Measurements from ENCODE around the gene ATP1B1. TPM values are rescaled to one million over a fixed set of nuclear protein-coding genes. Genes with fewer than 3 reads are reported as not detected.
"Not testable (repeated sequence)": the region's sequence is repeated elsewhere in the genome, so short reads cannot be mapped to it uniquely, and the experiment has no call there.

ATP1B1 gene
- total RNA-seq, 2 experiments from 2014 or later: 5.6 to 6.2 TPM

DNA sequence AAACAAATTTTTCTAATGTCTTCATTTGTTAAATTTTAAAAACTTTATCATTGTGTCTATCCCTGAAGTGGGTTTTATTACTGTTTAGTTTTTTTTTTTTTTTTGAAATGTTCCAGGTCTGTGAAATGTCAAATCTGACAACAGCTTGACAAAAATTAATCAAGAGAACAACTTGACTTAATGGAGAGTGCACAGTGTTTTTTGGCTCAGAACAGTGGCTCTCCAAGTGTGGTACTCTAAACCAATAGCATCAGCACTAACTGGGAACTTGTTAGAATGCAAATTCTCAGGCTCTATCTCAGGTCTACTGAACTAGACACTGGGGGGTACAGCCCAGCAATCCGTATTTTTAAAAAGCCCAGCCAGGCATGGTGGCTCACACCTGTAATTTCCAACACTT, 49.2 kb downstream of the ATP1B1 start:
- no peak overlapping the region for H3K4me3 Mint-ChIP-seq
- H3K4me1 Mint-ChIP-seq (ENCODE audit: low read depth): no peaks in the 10 kb centered on the region
- H3K27me3 Mint-ChIP-seq (ENCODE audit: low read depth): no peaks in the 10 kb centered on the region
- no peaks in the 10 kb centered on the region for H3K36me3 Mint-ChIP-seq (ENCODE audit: low read depth)
- H3K27ac Mint-ChIP-seq: no peak overlapping the region
- CTCF ChIA-PET: interaction anchor here (0.5 to 0.6 kb wide), 3 partner anchors 21 to 1273 kb away, joined by 3 to 4 read pairs (median 3); no protein-coding TSS in a partner anchor
- intact Hi-C loops (cut with micrococcal nuclease): no loop called here
- no peaks in the 10 kb centered on the region for H3K9me3 Mint-ChIP-seq
- no peak for DNase-seq

DNA sequence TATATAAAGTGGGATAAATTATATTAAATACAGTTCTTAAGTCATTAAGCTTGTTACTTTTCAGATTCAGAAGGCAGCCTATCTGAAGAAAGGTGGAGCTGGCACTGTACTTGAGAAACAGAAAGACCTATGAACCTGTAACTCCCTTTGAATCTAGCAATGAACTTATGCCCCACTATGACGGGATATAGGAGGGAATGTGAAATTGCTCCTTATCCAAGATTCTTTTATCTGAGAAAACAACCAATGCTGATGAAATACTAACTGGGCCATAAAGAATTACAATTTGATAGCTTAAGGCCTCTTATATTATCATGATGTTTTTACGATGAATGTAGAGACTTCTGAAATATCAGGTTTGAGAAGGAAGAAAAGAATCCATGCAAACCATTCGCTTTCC, 50.1 kb downstream of the ATP1B1 start:
- H3K4me1 Mint-ChIP-seq (ENCODE audit: low read depth): no peaks in the 10 kb centered on the region
- H3K27me3 Mint-ChIP-seq (ENCODE audit: low read depth): no peaks in the 10 kb centered on the region
- no peaks in the 10 kb centered on the region for H3K9me3 Mint-ChIP-seq
- intact Hi-C loops (cut with micrococcal nuclease): no loop called here
- no peak overlapping the region for H3K27ac Mint-ChIP-seq
- CTCF ChIA-PET: no interaction called here
- no peaks in the 10 kb centered on the region for H3K36me3 Mint-ChIP-seq (ENCODE audit: low read depth)
- no peak for DNase-seq
- no peak overlapping the region for H3K4me3 Mint-ChIP-seq

DNA sequence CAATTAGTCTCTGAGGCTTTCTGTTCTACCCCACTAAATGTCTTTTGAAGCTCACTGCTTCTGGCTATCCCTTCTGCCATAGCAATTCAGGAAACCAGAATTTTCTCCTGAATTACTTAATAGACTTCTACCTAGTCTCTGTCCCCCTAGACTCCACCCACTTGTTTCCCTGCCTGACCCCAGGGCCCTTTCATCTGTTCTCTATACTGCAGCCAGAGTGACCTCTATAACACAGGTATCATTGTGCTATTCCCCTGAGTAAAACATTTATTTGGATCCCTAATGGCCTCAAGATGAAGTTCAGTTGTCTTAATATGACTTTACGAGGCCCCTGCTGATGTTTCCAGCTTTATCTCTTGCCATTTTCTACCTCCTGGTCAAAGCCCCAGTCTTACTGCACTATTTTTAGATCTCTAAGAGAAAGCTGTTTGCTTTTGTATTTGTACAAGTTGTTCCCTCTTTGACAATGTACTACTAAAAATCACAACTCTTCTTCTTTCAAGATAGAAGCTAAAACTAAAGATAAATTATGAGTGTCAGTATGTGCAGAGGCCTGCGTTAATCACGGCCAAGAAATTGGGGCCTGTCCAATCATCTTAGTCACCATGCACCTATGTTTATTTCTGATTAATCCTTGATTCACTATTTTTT, 54.5 kb downstream of the ATP1B1 start:
- no peaks in the 10 kb centered on the region for H3K27me3 Mint-ChIP-seq (ENCODE audit: low read depth)
- CTCF ChIA-PET: interaction anchor here (1.1 kb wide), 1 partner anchor 187 kb away, joined by 3 read pairs; no protein-coding TSS in a partner anchor
- no peak overlapping the region for H3K4me3 Mint-ChIP-seq
- no peak overlapping the region for H3K27ac Mint-ChIP-seq
- no peak for DNase-seq
- no peaks in the 10 kb centered on the region for H3K36me3 Mint-ChIP-seq (ENCODE audit: low read depth)
- peaks cover 5% of the 10 kb centered on the region for H3K4me1 Mint-ChIP-seq (ENCODE audit: low read depth)
- intact Hi-C loops (cut with micrococcal nuclease): no loop called here
- no peaks in the 10 kb centered on the region for H3K9me3 Mint-ChIP-seq

DNA sequence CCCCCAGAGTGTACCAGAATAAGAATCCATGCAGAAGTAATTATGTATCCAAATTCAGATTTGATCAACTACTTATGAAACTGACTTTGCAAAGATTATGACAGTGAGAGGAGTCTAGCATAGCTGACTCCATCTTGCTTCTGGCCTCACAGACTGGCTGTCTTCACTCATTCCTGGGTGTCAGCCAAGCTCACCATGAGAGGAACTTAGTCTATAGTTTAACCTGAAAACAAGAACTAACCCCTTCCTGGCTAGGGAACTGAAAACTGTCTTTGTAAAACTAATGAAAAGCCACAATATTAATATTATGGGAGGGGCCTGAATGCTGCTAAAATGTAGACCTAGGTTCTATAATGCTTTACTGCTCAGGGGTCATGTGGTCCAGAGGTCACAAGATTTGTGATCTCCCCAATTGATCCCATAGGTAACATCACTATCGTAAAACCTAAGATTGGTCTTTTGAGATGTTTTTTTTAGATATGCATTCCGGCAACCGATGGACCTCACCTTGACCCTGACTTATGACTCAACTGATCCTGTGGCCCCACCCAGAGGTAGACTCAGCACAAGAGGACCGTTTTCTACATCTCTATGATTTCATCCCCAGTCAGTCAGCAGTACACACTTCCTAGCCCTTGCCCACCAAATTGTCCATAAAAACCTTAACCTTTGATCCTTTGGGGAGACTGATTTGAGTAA, 55.2 kb downstream of the ATP1B1 start:
- Mint-ChIP-seq H3K4me3 (no peak overlapping the region), H3K4me1 (ENCODE audit: low read depth) (peaks cover 5% of the 10 kb centered on the region), H3K9me3 (no peaks in the 10 kb centered on the region), H3K36me3 (ENCODE audit: low read depth) (no peaks in the 10 kb centered on the region), H3K27me3 (ENCODE audit: low read depth) (no peaks in the 10 kb centered on the region), H3K27ac (no peak overlapping the region)
- CTCF ChIA-PET: no interaction called here
- no peak for DNase-seq
- intact Hi-C loops (cut with micrococcal nuclease): no loop called here

DNA sequence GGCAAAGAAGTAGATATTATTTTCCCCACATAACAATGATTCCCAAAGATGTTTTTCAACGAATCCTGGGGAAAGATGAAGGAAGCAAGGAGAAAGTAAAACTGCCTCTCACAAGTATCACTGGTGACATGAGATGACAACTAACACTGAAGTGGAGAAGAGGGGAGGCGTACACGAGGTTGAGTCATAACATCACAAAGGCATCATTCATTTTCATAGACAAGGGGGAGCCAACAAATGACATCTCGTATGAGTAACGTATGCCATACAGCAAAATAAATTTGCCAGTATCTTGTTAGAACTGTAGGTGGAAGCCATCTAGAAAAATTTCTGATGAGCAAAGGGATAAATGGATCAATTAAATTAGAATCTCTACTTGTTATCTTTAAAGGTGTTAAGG, 56.6 kb downstream of the ATP1B1 start:
- Mint-ChIP-seq H3K4me3 (no peak overlapping the region), H3K36me3 (ENCODE audit: low read depth) (no peaks in the 10 kb centered on the region), H3K4me1 (ENCODE audit: low read depth) (peaks cover 5% of the 10 kb centered on the region), H3K27me3 (ENCODE audit: low read depth) (no peaks in the 10 kb centered on the region), H3K9me3 (no peaks in the 10 kb centered on the region), H3K27ac (no peak overlapping the region)
- intact Hi-C loops (cut with micrococcal nuclease): no loop called here
- DNase-seq: peak; percentile 11
- CTCF ChIA-PET: no interaction called here

DNA sequence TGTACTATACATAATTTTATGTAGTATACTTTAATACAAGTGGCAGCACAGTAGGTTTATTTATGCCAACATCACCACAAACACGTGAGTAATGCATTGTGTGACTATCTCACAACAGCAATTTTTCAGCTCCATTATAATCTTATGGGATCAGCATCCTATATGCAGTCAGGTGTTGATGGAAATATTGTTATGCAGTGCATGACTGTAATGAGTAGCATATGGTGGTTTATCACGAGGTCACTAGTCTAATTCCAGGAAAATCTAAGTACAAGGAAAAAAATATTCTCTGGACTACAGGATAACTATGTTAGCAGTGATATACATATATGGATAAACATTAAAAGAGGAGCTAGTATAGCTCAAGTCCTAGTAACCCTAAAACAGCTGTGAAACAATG, 69.0 kb downstream of the ATP1B1 start:
- H3K27ac Mint-ChIP-seq: no peak overlapping the region
- intact Hi-C loops (cut with micrococcal nuclease): no loop called here
- no peak for DNase-seq
- no peaks in the 10 kb centered on the region for H3K9me3 Mint-ChIP-seq
- H3K36me3 Mint-ChIP-seq (ENCODE audit: low read depth): peaks cover 2% of the 10 kb centered on the region
- H3K27me3 Mint-ChIP-seq (ENCODE audit: low read depth): no peaks in the 10 kb centered on the region
- H3K4me1 Mint-ChIP-seq (ENCODE audit: low read depth): no peaks in the 10 kb centered on the region
- H3K4me3 Mint-ChIP-seq: no peak overlapping the region
- CTCF ChIA-PET: interaction anchor here (1.2 kb wide), 1 partner anchor 10 kb away, joined by 3 read pairs; no protein-coding TSS in a partner anchor

DNA sequence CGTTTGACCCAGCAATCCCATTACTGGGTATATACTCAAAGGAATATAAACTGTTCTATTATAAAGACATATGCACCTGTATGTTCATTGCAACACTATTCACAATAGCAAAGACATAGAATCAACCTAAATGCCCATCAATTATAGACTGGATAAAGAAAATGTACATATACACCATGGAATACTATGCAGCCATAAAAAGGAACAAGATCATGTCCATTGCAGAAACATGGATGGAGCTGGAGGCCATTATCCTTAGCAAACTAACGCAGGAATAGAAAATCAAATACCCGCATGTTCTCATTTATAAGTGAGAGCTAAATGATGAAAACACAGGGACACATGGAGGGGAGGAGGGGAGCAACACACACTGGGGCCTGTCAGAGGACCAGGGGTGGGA, 72.9 kb downstream of the ATP1B1 start:
- CTCF ChIA-PET: interaction anchor here (0.5 to 0.7 kb wide), 2 partner anchors 11 to 491 kb away, joined by 3 to 5 read pairs; no protein-coding TSS in a partner anchor

DNA sequence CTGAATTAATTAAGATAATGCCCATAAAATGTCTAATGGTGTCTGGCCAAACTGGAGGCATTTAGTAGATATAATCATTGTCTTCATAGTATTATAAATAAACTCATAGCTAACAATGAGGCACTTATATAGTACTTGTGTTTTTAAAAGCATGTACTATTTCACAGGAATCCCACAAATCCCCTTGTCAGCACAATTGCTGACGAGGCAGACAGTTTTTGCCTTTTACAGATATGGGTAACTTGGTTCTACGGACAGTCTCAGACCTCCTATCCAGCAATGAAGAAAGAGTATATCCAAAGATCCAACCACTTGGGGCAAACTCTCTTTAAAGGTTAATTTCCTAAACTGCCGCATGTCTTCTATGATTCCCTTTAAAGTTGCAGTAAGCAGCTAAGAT, 73.7 kb downstream of the ATP1B1 start:
- Mint-ChIP-seq H3K4me3 (no peak overlapping the region), H3K4me1 (ENCODE audit: low read depth) (no peaks in the 10 kb centered on the region), H3K36me3 (ENCODE audit: low read depth) (peaks cover 2% of the 10 kb centered on the region), H3K27me3 (ENCODE audit: low read depth) (no peaks in the 10 kb centered on the region), H3K27ac (no peak overlapping the region), H3K9me3 (no peaks in the 10 kb centered on the region)
- CTCF ChIA-PET: interaction anchor here (0.5 kb wide), 1 partner anchor 492 kb away, joined by 3 read pairs; no protein-coding TSS in a partner anchor
- DNase-seq: no peak
- intact Hi-C loops (cut with micrococcal nuclease): no loop called here

More for the DNA sequence above, 72.9 kb downstream of the ATP1B1 start:
- intact Hi-C loops (cut with micrococcal nuclease); H3K4me1 Mint-ChIP-seq (ENCODE audit: low read depth); DNase-seq; H3K9me3 Mint-ChIP-seq; H3K27ac Mint-ChIP-seq; H3K4me3 Mint-ChIP-seq; H3K27me3 Mint-ChIP-seq (ENCODE audit: low read depth); H3K36me3 Mint-ChIP-seq (ENCODE audit: low read depth): not testable (repeated sequence)

Data from activated naive CD4-positive, alpha-beta T cell treated with anti-CD3 and anti-CD28 coated beads for 36 hours (primary cell).